ENCODE data around the gene TAB2.

Gene TAB2

GRCh38 chr6:149317644-149318571 is at the start of gene TAB2:
Gene TAB2, plus strand, starts transcription at chr6:149317712. Its CDS starts 52,286 bp downstream, at chr6:149369998.
- DNase-seq (ENCODE audit: low read depth in 2 of 3, low spot score in 2 of 3) = peak; percentile 49 to 79 (median 67)

- DNase-seq (ENCODE audit: low read depth in 2 of 3, low spot score in 2 of 3) = no peak
Observed at GRCh38 chr6:149268146-149268545, 49.4 kb upstream of the TAB2 start.

GRCh38 chr6:149268768-149269167 is 48.7 kb upstream of the TAB2 start:
- no peak for DNase-seq (ENCODE audit: low read depth in 2 of 3, low spot score in 2 of 3)

- no peak for DNase-seq (ENCODE audit: low read depth in 2 of 3, low spot score in 2 of 3)
Observed at GRCh38 chr6:149270616-149271015, 46.9 kb upstream of the TAB2 start.

- peak in 2 of 3 experiments; percentile 45 to 50 for DNase-seq (ENCODE audit: low read depth in 2 of 3, low spot score in 2 of 3)
Observed at GRCh38 chr6:149271348-149272340, 45.9 kb upstream of the TAB2 start.

- DNase-seq (ENCODE audit: low read depth in 2 of 3, low spot score in 2 of 3) = no peak
Observed at GRCh38 chr6:149273318-149273717, 44.2 kb upstream of the TAB2 start.

- DNase-seq (ENCODE audit: low read depth in 2 of 3, low spot score in 2 of 3) = no peak
Observed at GRCh38 chr6:149275621-149276020, 41.9 kb upstream of the TAB2 start.

- no peak for DNase-seq (ENCODE audit: low read depth in 2 of 3, low spot score in 2 of 3)
Observed at GRCh38 chr6:149277621-149278020, 39.9 kb upstream of the TAB2 start.

- no peak for DNase-seq (ENCODE audit: low read depth in 2 of 3, low spot score in 2 of 3)
Observed at GRCh38 chr6:149278997-149279396, 38.5 kb upstream of the TAB2 start.

- DNase-seq (ENCODE audit: low read depth in 2 of 3, low spot score in 2 of 3) = no peak
Observed at GRCh38 chr6:149284904-149285303, 32.6 kb upstream of the TAB2 start.

GRCh38 chr6:149285626-149286025 is 31.9 kb upstream of the TAB2 start:
- DNase-seq (ENCODE audit: low read depth in 2 of 3, low spot score in 2 of 3) = no peak

- no peak for DNase-seq (ENCODE audit: low read depth in 2 of 3, low spot score in 2 of 3)
Observed at GRCh38 chr6:149286905-149287304, 30.6 kb upstream of the TAB2 start.

GRCh38 chr6:149289192-149289781 is 28.2 kb upstream of the TAB2 start:
- DNase-seq (ENCODE audit: low read depth in 2 of 3, low spot score in 2 of 3) = no peak

- no peak for DNase-seq (ENCODE audit: low read depth in 2 of 3, low spot score in 2 of 3)
Observed at GRCh38 chr6:149289966-149290365, 27.5 kb upstream of the TAB2 start.

GRCh38 chr6:149293244-149293643 is 24.3 kb upstream of the TAB2 start:
- no peak for DNase-seq (ENCODE audit: low read depth in 2 of 3, low spot score in 2 of 3)

GRCh38 chr6:149300563-149300962 is 16.9 kb upstream of the TAB2 start:
- DNase-seq (ENCODE audit: low read depth in 2 of 3, low spot score in 2 of 3) = no peak

- no peak for DNase-seq (ENCODE audit: low read depth in 2 of 3, low spot score in 2 of 3)
Observed at GRCh38 chr6:149302723-149303122, 14.8 kb upstream of the TAB2 start.

- no peak for DNase-seq (ENCODE audit: low read depth in 2 of 3, low spot score in 2 of 3)
Observed at GRCh38 chr6:149303468-149303867, 14.0 kb upstream of the TAB2 start.

- DNase-seq (ENCODE audit: low read depth in 2 of 3, low spot score in 2 of 3) = no peak
Observed at GRCh38 chr6:149305372-149305771, 12.1 kb upstream of the TAB2 start.

- no peak for DNase-seq (ENCODE audit: low read depth in 2 of 3, low spot score in 2 of 3)
Observed at GRCh38 chr6:149306967-149307366, 10.5 kb upstream of the TAB2 start.

GRCh38 chr6:149311293-149311692 is 6.2 kb upstream of the TAB2 start:
- no peak for DNase-seq (ENCODE audit: low read depth in 2 of 3, low spot score in 2 of 3)
